Sigmoid colon (tissue), 4 donors: ENCODE measurements around the gene CEP68.

ENCODE experiments used
- CTCF ChIP-seq, 4 experiments: fragments of 450-650 bp in 3 of 4; fragments of 200-600 bp in 1 of 4; IDR thresholded peaks; one replicate each; pipeline ENCODE4 v1.5.1; 2016 to 2019; ENCODE audit warnings: antibody characterized with exemption in 4 of 4, mild to moderate bottlenecking in 3 of 4, moderate library complexity in 2 of 4
- POLR2A ChIP-seq, 2 donors: fragments of 450-650 bp; IDR thresholded peaks; one replicate each; pipeline ENCODE4 v1.6.1; 2016; ENCODE audit warnings: antibody characterized with exemption in 2 of 2, mild to moderate bottlenecking in 2 of 2, moderate library complexity in 2 of 2
- POLR2AphosphoS5 ChIP-seq, 4 donors: sonication (generic); formaldehyde crosslinking; IDR thresholded peaks; one replicate each; pipeline ENCODE4 v1.6.1; 2017; ENCODE audit warnings: antibody characterized with exemption in 4 of 4

GRCh38 chr2:65069439-65069824, 13.2 kb downstream of the CEP68 start:
- TF ChIP-seq POLR2A (IDR thresholded peaks at IDR 0.05), result no peak
- TF ChIP-seq CTCF (IDR thresholded peaks at IDR 0.05), result no peak
- no peak for TF ChIP-seq POLR2AphosphoS5 (IDR thresholded peaks at IDR 0.05)
